Smooth muscle cell (in vitro differentiated cells): Measurements from ENCODE around the gene WNK2. TPM values are rescaled to one million over a fixed set of nuclear protein-coding genes. Genes with fewer than 3 reads are reported as not detected.

Experiments
- DNase-seq: peaks from one replicate; lab custom pipeline; 2025; ENCODE audit not compliant: unreplicated experiment; lab: John Stamatoyannopoulos, UW
- H2AFZ ChIP-seq: fragments of 200-600 bp; sonication (generic); 2 replicates; pipeline ENCODE4 v1.6.0; 2016; ENCODE audit warnings: antibody characterized with exemption, low read depth, mild to moderate bottlenecking
- H3F3A ChIP-seq: fragments of 200-600 bp; sonication (generic); 2 replicates; pipeline ENCODE4 v1.6.0; 2017; ENCODE audit warnings: antibody characterized with exemption, low read depth
- H3K27ac ChIP-seq: fragments of 200-600 bp; sonication (generic); 2 replicates; pipeline ENCODE4 v1.5.1; 2016; ENCODE audit warnings: low read depth, mild to moderate bottlenecking
- H3K27me3 ChIP-seq: fragments of 200-600 bp; sonication (generic); 2 replicates; pipeline ENCODE4 v1.6.1; 2016; ENCODE audit warnings: low read depth, mild to moderate bottlenecking
- H3K36me3 ChIP-seq: fragments of 200-600 bp; sonication (generic); 2 replicates; pipeline ENCODE4 v1.5.1; 2016; ENCODE audit warnings: low read depth
- H3K4me1 ChIP-seq: fragments of 200-600 bp; sonication (generic); 2 replicates; pipeline ENCODE4 v1.5.1; 2016; ENCODE audit warnings: low read depth
- H3K4me2 ChIP-seq: fragments of 200-600 bp; sonication (generic); 2 replicates; pipeline ENCODE4 v1.6.0; 2016; ENCODE audit warnings: mild to moderate bottlenecking
- H3K4me3 ChIP-seq: fragments of 200-600 bp; sonication (generic); 2 replicates; pipeline ENCODE4 v1.5.1; 2016; ENCODE audit warnings: mild to moderate bottlenecking
- H3K79me2 ChIP-seq: fragments of 200-600 bp; sonication (generic); 2 replicates; pipeline ENCODE4 v1.6.0; 2016; ENCODE audit warnings: low read depth, mild to moderate bottlenecking
- H3K9ac ChIP-seq: fragments of 200-600 bp; sonication (generic); 2 replicates; pipeline ENCODE4 v1.6.0; 2016; ENCODE audit warnings: low read depth
- H3K9me3 ChIP-seq: fragments of 200-600 bp; sonication (generic); replicated peaks from 2 replicates; pipeline ENCODE4 v1.5.1; 2016; ENCODE audit warnings: low read depth
- H4K20me1 ChIP-seq: fragments of 200-600 bp; sonication (generic); 2 replicates; pipeline ENCODE4 v1.6.0; 2016; ENCODE audit warnings: low read depth
- WGBS: methylation state at CpG from one replicate; pipeline ENCODE4 v1.1.7; 2016; ENCODE audit warnings: low lambda C conversion rate; 5-methylcytosine and 5-hydroxymethylcytosine counted together
- polyA plus RNA-seq: library from polyadenylated mRNA; unstranded; fragments of >200 nt; fragmentation: Nextera tagmentation; extraction: Ambion mirVana; gene quantifications from 2 replicates; pipeline ENCODE4 v1.2.1, GENCODE V29; 2016
- total RNA-seq: library from RNA; depleted of rRNA; stranded (reverse); fragments of >200 nt; gene quantifications from 2 replicates; pipeline ENCODE4 v1.2.3, GENCODE V29; 2014
- TF ChIP-seq, protein P1 (sequence below): fragments of 200-600 bp; sonication (generic); IDR thresholded peaks from 2 replicates; pipeline ENCODE4 v1.5.1; 2017; ENCODE audit warnings: borderline replicate concordance, mild to moderate bottlenecking, antibody characterized with exemption; ENCODE audit not compliant: insufficient read depth, poor library complexity, severe bottlenecking

Gene WNK2
- total and polyA plus RNA-seq, 2 experiments from 2014 or later, result 0.27 to 0.31 TPM

DNA sequence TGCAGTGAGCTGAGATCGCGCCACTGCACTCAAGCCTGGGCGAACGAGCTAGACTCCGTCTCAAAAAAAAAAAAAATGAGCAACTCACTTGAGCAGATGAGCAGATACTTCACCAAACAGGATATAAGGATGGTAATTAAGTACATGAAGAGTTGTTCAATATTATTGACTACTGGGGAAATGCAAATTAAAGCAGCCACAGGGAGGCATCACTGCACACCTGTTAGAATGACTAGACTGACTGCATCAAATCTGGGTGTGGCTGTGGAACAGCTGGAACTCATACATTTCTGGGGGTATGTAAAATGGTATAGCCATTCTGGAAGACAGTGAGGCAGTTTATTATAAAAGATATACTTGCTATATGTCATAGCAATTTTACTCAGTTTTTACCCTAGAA, 93.0 kb downstream of the WNK2 start:
- no peak for DNase-seq
- Histone ChIP-seq H3K4me2 (no peak overlapping the region), H3K79me2 (no peaks in the 10 kb centered on the region), H3K36me3 (no peaks in the 10 kb centered on the region), H3K4me1 (no peaks in the 10 kb centered on the region), H3K9ac (no peak overlapping the region), H3K27me3 (no peaks in the 10 kb centered on the region), H4K20me1 (no peaks in the 10 kb centered on the region), H3F3A (no peaks in the 10 kb centered on the region), H2AFZ (no peak overlapping the region), H3K4me3 (no peak overlapping the region), H3K27ac (no peak overlapping the region), H3K9me3 (no peaks in the 10 kb centered on the region)
- TF ChIP-seq, protein P1, sequence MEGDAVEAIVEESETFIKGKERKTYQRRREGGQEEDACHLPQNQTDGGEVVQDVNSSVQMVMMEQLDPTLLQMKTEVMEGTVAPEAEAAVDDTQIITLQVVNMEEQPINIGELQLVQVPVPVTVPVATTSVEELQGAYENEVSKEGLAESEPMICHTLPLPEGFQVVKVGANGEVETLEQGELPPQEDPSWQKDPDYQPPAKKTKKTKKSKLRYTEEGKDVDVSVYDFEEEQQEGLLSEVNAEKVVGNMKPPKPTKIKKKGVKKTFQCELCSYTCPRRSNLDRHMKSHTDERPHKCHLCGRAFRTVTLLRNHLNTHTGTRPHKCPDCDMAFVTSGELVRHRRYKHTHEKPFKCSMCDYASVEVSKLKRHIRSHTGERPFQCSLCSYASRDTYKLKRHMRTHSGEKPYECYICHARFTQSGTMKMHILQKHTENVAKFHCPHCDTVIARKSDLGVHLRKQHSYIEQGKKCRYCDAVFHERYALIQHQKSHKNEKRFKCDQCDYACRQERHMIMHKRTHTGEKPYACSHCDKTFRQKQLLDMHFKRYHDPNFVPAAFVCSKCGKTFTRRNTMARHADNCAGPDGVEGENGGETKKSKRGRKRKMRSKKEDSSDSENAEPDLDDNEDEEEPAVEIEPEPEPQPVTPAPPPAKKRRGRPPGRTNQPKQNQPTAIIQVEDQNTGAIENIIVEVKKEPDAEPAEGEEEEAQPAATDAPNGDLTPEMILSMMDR, result no peak
- 96% methylated on average over 5 of the region's 5 CpGs for WGBS

DNA sequence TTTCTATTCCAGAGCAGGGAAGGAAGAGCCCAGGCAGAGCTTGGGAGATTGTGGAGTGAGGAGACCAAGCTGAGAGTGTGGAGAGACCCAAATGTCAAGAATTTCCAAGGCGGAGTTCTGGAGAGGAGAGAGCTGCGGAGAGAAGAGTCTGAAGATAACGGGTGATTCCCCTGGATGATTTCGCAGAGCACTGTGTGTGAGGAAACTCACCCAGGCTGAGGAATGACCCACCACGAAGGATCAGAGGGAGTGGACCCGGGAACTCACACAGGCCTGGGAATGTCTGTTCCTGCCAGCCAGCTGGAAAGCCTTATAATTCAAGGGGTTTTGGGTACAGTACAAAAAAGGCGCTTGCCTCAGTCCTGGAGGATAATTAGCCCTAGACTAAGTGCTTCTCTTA, 94.2 kb downstream of the WNK2 start:
- Histone ChIP-seq H3K9ac (no peak overlapping the region), H3F3A (no peaks in the 10 kb centered on the region), H3K4me2 (no peak overlapping the region), H3K9me3 (no peaks in the 10 kb centered on the region), H3K79me2 (no peaks in the 10 kb centered on the region), H3K27ac (no peak overlapping the region), H2AFZ (no peak overlapping the region), H3K36me3 (no peaks in the 10 kb centered on the region), H3K4me1 (no peaks in the 10 kb centered on the region), H4K20me1 (no peaks in the 10 kb centered on the region), H3K4me3 (no peak overlapping the region), H3K27me3 (no peaks in the 10 kb centered on the region)
- TF ChIP-seq, protein P1, result no peak
- DNase-seq, result no peak
- WGBS, result 57% methylated on average over 7 of the region's 7 CpGs

DNA sequence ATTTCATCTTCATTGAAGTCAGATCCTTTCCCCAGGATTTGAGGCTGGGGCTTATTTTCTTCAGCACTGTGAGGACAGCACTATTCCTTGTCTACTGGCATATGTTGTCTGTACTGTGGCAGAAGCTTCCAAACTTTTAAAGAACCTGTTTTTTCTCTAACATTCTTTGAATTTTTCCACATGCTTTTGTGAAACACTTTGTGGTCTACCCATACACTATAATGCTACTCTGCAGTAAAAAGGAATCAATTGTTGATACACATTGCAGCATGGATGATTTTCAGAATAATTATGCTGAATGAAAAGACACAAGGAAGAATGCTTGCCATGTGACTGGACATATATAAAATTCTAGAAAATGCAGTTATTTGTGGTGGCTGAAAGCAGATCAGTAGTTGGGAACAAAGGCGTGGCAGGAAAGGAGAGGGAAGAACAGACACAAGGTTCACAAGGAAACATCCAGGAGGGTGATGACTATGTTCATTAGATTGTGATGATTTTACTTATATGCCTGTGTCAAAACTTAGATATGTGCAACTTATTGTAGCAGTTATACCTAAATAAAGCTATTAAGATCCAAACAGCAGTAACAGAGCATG, 96.8 kb downstream of the WNK2 start:
- no peak for DNase-seq

More for the DNA sequence above, 96.8 kb downstream of the WNK2 start:
- Histone ChIP-seq H4K20me1 (no peaks in the 10 kb centered on the region), H3K79me2 (no peaks in the 10 kb centered on the region), H3K9ac (no peak overlapping the region), H3K36me3 (no peaks in the 10 kb centered on the region), H3F3A (no peaks in the 10 kb centered on the region), H3K4me3 (no peak overlapping the region), H3K9me3 (no peaks in the 10 kb centered on the region), H3K27ac (no peak overlapping the region), H3K27me3 (no peaks in the 10 kb centered on the region), H3K4me2 (no peak overlapping the region), H3K4me1 (no peaks in the 10 kb centered on the region), H2AFZ (no peak overlapping the region)
- TF ChIP-seq, protein P1, result no peak
- 82% methylated on average over 1 of the region's 1 CpG for WGBS
